LNCAP (cell line): ENCODE results near the gene PLA1A.

Experiments used
- CTCF ChIP-seq: fragments of 450-650 bp; IDR thresholded peaks from 2 replicates; pipeline ENCODE4 v1.5.1; 2017; ENCODE audit warnings: mild to moderate bottlenecking

The PLA1A gene

GRCh38 chr3:119636249-119636648 is 38.6 kb downstream of the PLA1A start:
- TF ChIP-seq CTCF, result no peak

- TF ChIP-seq CTCF, result no peak
These were observed 39.4 kb downstream of the PLA1A start for GRCh38 chr3:119636891-119637611.

GRCh38 chr3:119637679-119638477 is 40.2 kb downstream of the PLA1A start:
- TF ChIP-seq CTCF, result no peak

- TF ChIP-seq CTCF, result no peak
These were observed 42.0 kb downstream of the PLA1A start for GRCh38 chr3:119639494-119640350.

- TF ChIP-seq CTCF, result no peak
These were observed 43.7 kb downstream of the PLA1A start for GRCh38 chr3:119641416-119641815.

- no peak for TF ChIP-seq CTCF
These were observed 45.2 kb downstream of the PLA1A start for GRCh38 chr3:119642746-119643473.

- no peak for TF ChIP-seq CTCF
These were observed 45.8 kb downstream of the PLA1A start for GRCh38 chr3:119643528-119643927.
